MG63 (cell line): ENCODE data around the gene BEND6. TPM values are rescaled to one million over a fixed set of nuclear protein-coding genes. Genes with fewer than 3 reads are reported as not detected.
A peak's percentile ranks its signal among the peaks of the same experiment; 100 is the strongest.

Source experiments
- DNase-seq: peaks from one replicate; pipeline ENCODE4 v3.0.0-alpha.2; 2020
- H3K27me3 ChIP-seq: fragments of 250-450 bp; sonication (Bioruptor Pico); 2 replicates; pipeline ENCODE4 v1.5.1; 2020; ENCODE audit warnings: mild to moderate bottlenecking, moderate library complexity
- H3K36me3 ChIP-seq: fragments of 250-450 bp; sonication (Bioruptor Pico); 2 replicates; pipeline ENCODE4 v1.5.1; 2020; ENCODE audit warnings: mild to moderate bottlenecking, moderate library complexity
- H3K4me3 ChIP-seq: fragments of 250-450 bp; sonication (Bioruptor Pico); 2 replicates; pipeline ENCODE4 v1.5.1; 2020; ENCODE audit warnings: mild to moderate bottlenecking, moderate library complexity
- H3K9me3 ChIP-seq: fragments of 250-450 bp; sonication (Bioruptor Pico); 2 replicates; pipeline ENCODE4 v1.5.1; 2020; ENCODE audit warnings: mild to moderate bottlenecking, moderate library complexity
- total RNA-seq: library from RNA; depleted of rRNA; stranded (reverse); fragments of >200 nt; shearing (Covaris generic); gene quantifications from 2 replicates; pipeline ENCODE4 v1.2.3, GENCODE V29; 2014; ENCODE audit warnings: low replicate concordance

BEND6 gene
- total RNA-seq, 1 experiment from 2014 or later = 0.49 TPM

GRCh38 chr6:56933650-56934049 is 21.3 kb upstream of the BEND6 start:
- no peak overlapping the region for H3K4me3 ChIP-seq
- no peaks in the 10 kb centered on the region for H3K27me3 ChIP-seq
- no peak for DNase-seq
- H3K9me3 ChIP-seq = no peaks in the 10 kb centered on the region
- no peaks in the 10 kb centered on the region for H3K36me3 ChIP-seq

- Histone ChIP-seq H3K9me3 (no peaks in the 10 kb centered on the region), H3K36me3 (no peaks in the 10 kb centered on the region), H3K4me3 (no peak overlapping the region), H3K27me3 (no peaks in the 10 kb centered on the region)
- no peak for DNase-seq
These were observed 20.0 kb upstream of the BEND6 start for GRCh38 chr6:56934876-56935275.

GRCh38 chr6:56936466-56936865 is 18.4 kb upstream of the BEND6 start:
- Histone ChIP-seq H3K9me3 (peaks cover 4% of the 10 kb centered on the region; the same call in 1 of the 2 replicates), H3K4me3 (no peak overlapping the region)
- DNase-seq = no peak

GRCh38 chr6:56938649-56939191 is 16.2 kb upstream of the BEND6 start:
- no peak overlapping the region for H3K4me3 ChIP-seq
- H3K27me3 ChIP-seq = no peaks in the 10 kb centered on the region
- no peaks in the 10 kb centered on the region for H3K36me3 ChIP-seq
- H3K9me3 ChIP-seq = peaks cover 5% of the 10 kb centered on the region; the same call in 1 of the 2 replicates
- DNase-seq = peak; percentile 90

More at GRCh38 chr6:56936466-56936865, 18.4 kb upstream of the BEND6 start:
- Histone ChIP-seq H3K36me3 (no peaks in the 10 kb centered on the region), H3K27me3 (no peaks in the 10 kb centered on the region)

- DNase-seq = no peak
- no peaks in the 10 kb centered on the region for H3K36me3 ChIP-seq
- H3K4me3 ChIP-seq = no peak overlapping the region
- no peaks in the 10 kb centered on the region for H3K27me3 ChIP-seq
- H3K9me3 ChIP-seq = peaks cover 5% of the 10 kb centered on the region; the same call in 1 of the 2 replicates
These were observed 14.4 kb upstream of the BEND6 start for GRCh38 chr6:56940463-56940862.

- no peaks in the 10 kb centered on the region for H3K36me3 ChIP-seq
- H3K9me3 ChIP-seq = peaks cover 5% of the 10 kb centered on the region; the same call in 1 of the 2 replicates
- H3K4me3 ChIP-seq = no peak overlapping the region
- no peak for DNase-seq
- no peaks in the 10 kb centered on the region for H3K27me3 ChIP-seq
These were observed 13.9 kb upstream of the BEND6 start for GRCh38 chr6:56940977-56941376.

GRCh38 chr6:56944661-56945060 is 10.2 kb upstream of the BEND6 start:
- Histone ChIP-seq H3K9me3 (peaks cover 5% of the 10 kb centered on the region; the same call in 1 of the 2 replicates), H3K36me3 (no peaks in the 10 kb centered on the region; the same call in 1 of the 2 replicates), H3K27me3 (no peaks in the 10 kb centered on the region), H3K4me3 (no peak overlapping the region)
- no peak for DNase-seq

GRCh38 chr6:56946368-56946767 is 8.5 kb upstream of the BEND6 start:
- no peaks in the 10 kb centered on the region; the same call in none of the 2 replicates for H3K36me3 ChIP-seq
- DNase-seq = no peak
- no peak overlapping the region for H3K4me3 ChIP-seq
- no peaks in the 10 kb centered on the region for H3K27me3 ChIP-seq
- H3K9me3 ChIP-seq = peaks cover 1% of the 10 kb centered on the region; the same call in 1 of the 2 replicates

- Histone ChIP-seq H3K9me3 (no peaks in the 10 kb centered on the region), H3K36me3 (peaks cover 4% of the 10 kb centered on the region), H3K27me3 (no peaks in the 10 kb centered on the region), H3K4me3 (no peak overlapping the region)
- DNase-seq = no peak
These were observed 7.0 kb upstream of the BEND6 start for GRCh38 chr6:56947924-56948323.

GRCh38 chr6:56949265-56949664 is 5.6 kb upstream of the BEND6 start:
- H3K4me3 ChIP-seq = no peak overlapping the region
- no peaks in the 10 kb centered on the region for H3K9me3 ChIP-seq
- no peak for DNase-seq
- no peaks in the 10 kb centered on the region for H3K27me3 ChIP-seq
- peaks cover 4% of the 10 kb centered on the region for H3K36me3 ChIP-seq

- Histone ChIP-seq H3K9me3 (no peaks in the 10 kb centered on the region), H3K4me3 (no peak overlapping the region), H3K36me3 (peaks cover 4% of the 10 kb centered on the region), H3K27me3 (no peaks in the 10 kb centered on the region)
- no peak for DNase-seq
These were observed 4.9 kb upstream of the BEND6 start for GRCh38 chr6:56949925-56950495.

- peaks cover 4% of the 10 kb centered on the region for H3K36me3 ChIP-seq
- H3K4me3 ChIP-seq = no peak overlapping the region
- H3K27me3 ChIP-seq = no peaks in the 10 kb centered on the region
- H3K9me3 ChIP-seq = no peaks in the 10 kb centered on the region
- DNase-seq = no peak
These were observed 3.7 kb upstream of the BEND6 start for GRCh38 chr6:56951049-56951831.

GRCh38 chr6:56953597-56954402 is 1.1 kb upstream of the BEND6 start:
- H3K9me3 ChIP-seq = no peaks in the 10 kb centered on the region
- no peak for DNase-seq
- peaks cover 4% of the 10 kb centered on the region for H3K36me3 ChIP-seq
- no peaks in the 10 kb centered on the region for H3K27me3 ChIP-seq
- H3K4me3 ChIP-seq = peak overlapping the region; percentile 62

GRCh38 chr6:56955171-56956155 is 556 bp downstream of the BEND6 start:
- peak overlapping the region; percentile 55 for H3K4me3 ChIP-seq
- H3K36me3 ChIP-seq = peaks cover 4% of the 10 kb centered on the region
- DNase-seq = peak; percentile 86
- no peaks in the 10 kb centered on the region for H3K27me3 ChIP-seq
- no peaks in the 10 kb centered on the region for H3K9me3 ChIP-seq

- Histone ChIP-seq H3K27me3 (no peaks in the 10 kb centered on the region), H3K4me3 (no peak overlapping the region)
- DNase-seq = no peak
These were observed 1.6 kb downstream of the BEND6 start for GRCh38 chr6:56956491-56956890.

GRCh38 chr6:56957856-56958255 is 2.9 kb downstream of the BEND6 start:
- H3K9me3 ChIP-seq = no peaks in the 10 kb centered on the region
- no peaks in the 10 kb centered on the region for H3K36me3 ChIP-seq
- H3K27me3 ChIP-seq = no peaks in the 10 kb centered on the region
- DNase-seq = no peak
- no peak overlapping the region for H3K4me3 ChIP-seq

More at GRCh38 chr6:56956491-56956890, 1.6 kb downstream of the BEND6 start:
- Histone ChIP-seq H3K9me3 (no peaks in the 10 kb centered on the region), H3K36me3 (peaks cover 4% of the 10 kb centered on the region)
